HG02885 (cell line): Measurements from ENCODE around the gene PCDHGA9.
"Not testable (repeated sequence)": the region's sequence is repeated elsewhere in the genome, so short reads cannot be mapped to it uniquely, and the experiment has no call there.

ENCODE experiments used
- ATAC-seq: cut with Tn5 transposase; IDR thresholded peaks from one replicate; pipeline ENCODE4 v1.9.1; 2021; ENCODE audit warnings: mild to moderate bottlenecking; ENCODE audit not compliant: unreplicated experiment, poor library complexity

The PCDHGA9 gene

GRCh38 chr5:141383345-141383744 is 19.2 kb upstream of the PCDHGA9 start:
- ATAC-seq = no peak

GRCh38 chr5:141384471-141385267 is 17.9 kb upstream of the PCDHGA9 start:
- no peak for ATAC-seq

GRCh38 chr5:141387557-141388311 is 14.8 kb upstream of the PCDHGA9 start, which contains the start of gene PCDHGB4:
PCDHGB4 (plus strand) TSS chr5:141387698; CDS start chr5:141387885, 187 bp downstream.
- ATAC-seq = peak; percentile 79

- ATAC-seq = no peak
Observed at GRCh38 chr5:141388661-141389060, 13.9 kb upstream of the PCDHGA9 start.

- ATAC-seq = no peak
Observed at GRCh38 chr5:141389153-141390042, 13.2 kb upstream of the PCDHGA9 start.

GRCh38 chr5:141392429-141393198 is 10.0 kb upstream of the PCDHGA9 start, which contains the start of gene PCDHGA8:
PCDHGA8 (plus strand) TSS chr5:141392633; CDS start chr5:141392814, 181 bp downstream.
- ATAC-seq = no peak

- no peak for ATAC-seq
Observed at GRCh38 chr5:141393267-141393666, 9.3 kb upstream of the PCDHGA9 start.

GRCh38 chr5:141394401-141395187 is 8.0 kb upstream of the PCDHGA9 start:
- not testable (repeated sequence) for ATAC-seq

- peak; percentile 100 for ATAC-seq
Observed at GRCh38 chr5:141397756-141398551, 4.6 kb upstream of the PCDHGA9 start, which contains the start of gene PCDHGB5. PCDHGB5 (plus strand) TSS chr5:141397947; CDS start chr5:141398128, 181 bp downstream.

GRCh38 chr5:141398608-141399007 is 4.0 kb upstream of the PCDHGA9 start:
- ATAC-seq = no peak

GRCh38 chr5:141399555-141400258 is 2.9 kb upstream of the PCDHGA9 start:
- ATAC-seq = no peak

- ATAC-seq = no peak
Observed at GRCh38 chr5:141403387-141403786, 809 bp downstream of the PCDHGA9 start.

- ATAC-seq = peak; percentile 77
Observed at GRCh38 chr5:141407790-141408505, 5.4 kb downstream of the PCDHGA9 start, which contains the start of gene PCDHGB6. PCDHGB6 (plus strand) TSS chr5:141408021; CDS start chr5:141408203, 182 bp downstream.

- no peak for ATAC-seq
Observed at GRCh38 chr5:141409598-141410306, 7.2 kb downstream of the PCDHGA9 start.

- no peak for ATAC-seq
Observed at GRCh38 chr5:141411575-141411974, 9.0 kb downstream of the PCDHGA9 start.
